Activated CD4-positive, CD25-positive, alpha-beta regulatory T cell treated with anti-CD3 and anti-CD28 coated beads, Interleukin-2, amount 50 U/mL, for 16 hours (primary cell): ENCODE results near the gene SLC41A3.
"Not testable (repeated sequence)": the region's sequence is repeated elsewhere in the genome, so short reads cannot be mapped to it uniquely, and the experiment has no call there.

Source experiments
- DNase-seq: peaks from one replicate; pipeline ENCODE4 v3.0.0-alpha.2; 2020; ENCODE audit warnings: low read depth, low spot score

Gene SLC41A3

DNA sequence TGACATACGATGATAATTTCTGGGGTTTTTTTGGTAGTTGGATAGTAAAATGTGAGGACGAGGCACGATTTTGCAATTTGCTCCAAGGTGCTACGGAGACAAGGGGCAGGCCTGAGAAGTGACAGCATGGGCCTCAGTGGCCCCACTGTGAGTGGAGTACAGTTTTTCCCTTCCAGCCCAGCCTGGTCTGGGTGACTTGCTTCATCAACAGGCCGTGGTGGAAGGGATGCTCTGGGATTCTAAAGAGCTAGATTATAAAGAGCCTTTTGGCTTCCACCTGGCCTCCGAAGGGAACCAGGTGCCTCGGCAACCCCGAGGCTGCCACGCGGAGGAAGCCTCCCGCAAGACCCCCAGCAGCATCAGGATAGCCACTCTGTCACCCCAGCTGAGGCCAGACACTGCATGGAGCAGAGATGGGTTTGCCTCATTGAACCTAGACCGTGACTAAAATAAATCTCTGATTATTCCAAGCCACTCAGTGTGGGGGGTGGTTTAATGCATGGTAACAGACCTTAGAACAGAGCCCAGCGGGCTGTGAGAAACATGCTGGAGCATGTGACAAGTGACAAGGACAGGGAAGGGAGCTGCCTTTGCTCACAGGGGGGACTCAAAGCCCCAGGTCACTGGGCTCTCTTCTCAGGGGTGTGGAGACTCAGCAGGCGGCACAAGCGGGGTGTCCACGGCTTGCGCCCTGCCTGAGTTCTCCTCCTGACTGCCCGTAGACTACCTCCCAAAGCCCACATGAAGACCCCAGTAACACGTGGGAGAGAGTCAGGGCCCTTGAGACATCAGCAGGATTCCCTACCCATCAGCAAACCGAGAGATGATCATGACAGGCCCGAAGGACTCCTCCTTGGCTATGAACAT, 22.6 kb upstream of the SLC41A3 start:
- no peak for DNase-seq

DNA sequence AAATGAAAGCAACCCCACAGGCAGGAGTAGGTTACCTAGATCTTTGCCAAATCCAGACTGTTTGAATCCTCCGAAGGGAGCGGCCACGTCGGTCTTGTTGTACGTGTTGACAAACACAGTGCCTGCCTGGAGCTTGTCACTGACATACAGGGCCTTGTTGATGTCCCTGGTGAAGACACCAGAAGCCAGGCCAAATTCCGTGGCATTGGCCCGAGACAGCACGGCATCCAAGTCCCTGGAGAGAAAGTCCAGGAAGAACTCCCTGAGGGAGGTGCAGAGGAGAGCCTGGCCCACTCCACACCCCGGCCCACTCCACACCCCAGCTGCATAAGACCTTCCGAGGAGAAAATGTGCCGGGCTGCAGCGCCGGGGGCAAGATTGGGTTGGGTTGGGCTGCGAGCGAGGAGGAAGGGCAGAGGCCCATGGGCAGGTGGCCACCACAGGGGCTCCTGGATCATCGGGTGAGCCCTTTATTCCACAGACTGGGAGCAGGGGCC, 21.8 kb upstream of the SLC41A3 start:
- no peak for DNase-seq

DNA sequence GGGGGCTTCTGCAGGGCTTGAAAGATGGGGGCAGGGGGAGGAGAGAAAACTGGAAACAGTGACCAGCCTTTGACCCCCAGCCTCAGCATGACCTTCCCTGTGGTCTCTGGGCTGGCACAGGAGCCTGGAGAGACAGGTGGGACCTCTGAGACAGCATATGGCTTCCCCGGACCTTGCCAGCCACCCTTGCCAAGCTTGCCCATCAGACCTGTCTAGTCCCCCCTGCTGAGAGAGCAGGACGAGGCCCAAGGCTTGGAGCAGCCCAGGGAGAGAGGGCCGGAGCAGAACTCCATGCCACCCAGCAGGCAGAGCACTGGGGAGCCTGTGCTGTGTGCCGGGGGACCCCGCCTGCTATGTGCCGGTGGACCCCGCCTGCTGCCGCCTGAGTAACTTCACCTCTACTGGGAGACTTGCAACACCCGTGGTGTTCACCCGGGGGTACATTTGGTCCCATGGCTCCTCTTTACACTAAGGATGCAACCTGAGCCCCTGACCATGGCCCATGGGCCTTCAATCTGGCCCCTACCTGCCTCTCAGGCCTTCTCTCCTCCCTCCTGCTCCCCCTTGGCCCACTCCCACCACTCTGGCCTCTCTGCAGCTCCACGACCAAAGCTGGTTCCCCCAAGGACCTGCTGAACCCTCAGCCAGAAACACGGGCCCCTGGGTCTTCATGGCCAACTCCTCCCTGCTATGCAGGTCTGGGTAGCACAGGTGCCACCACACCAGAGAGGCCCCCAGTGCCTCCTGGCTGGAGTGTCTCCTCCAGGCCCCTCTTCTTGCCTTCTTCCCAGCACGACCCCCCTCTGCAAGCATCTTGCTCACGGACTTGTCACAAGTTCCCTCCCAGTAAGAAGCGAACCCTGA, 21.1 kb upstream of the SLC41A3 start:
- no peak for DNase-seq

DNA sequence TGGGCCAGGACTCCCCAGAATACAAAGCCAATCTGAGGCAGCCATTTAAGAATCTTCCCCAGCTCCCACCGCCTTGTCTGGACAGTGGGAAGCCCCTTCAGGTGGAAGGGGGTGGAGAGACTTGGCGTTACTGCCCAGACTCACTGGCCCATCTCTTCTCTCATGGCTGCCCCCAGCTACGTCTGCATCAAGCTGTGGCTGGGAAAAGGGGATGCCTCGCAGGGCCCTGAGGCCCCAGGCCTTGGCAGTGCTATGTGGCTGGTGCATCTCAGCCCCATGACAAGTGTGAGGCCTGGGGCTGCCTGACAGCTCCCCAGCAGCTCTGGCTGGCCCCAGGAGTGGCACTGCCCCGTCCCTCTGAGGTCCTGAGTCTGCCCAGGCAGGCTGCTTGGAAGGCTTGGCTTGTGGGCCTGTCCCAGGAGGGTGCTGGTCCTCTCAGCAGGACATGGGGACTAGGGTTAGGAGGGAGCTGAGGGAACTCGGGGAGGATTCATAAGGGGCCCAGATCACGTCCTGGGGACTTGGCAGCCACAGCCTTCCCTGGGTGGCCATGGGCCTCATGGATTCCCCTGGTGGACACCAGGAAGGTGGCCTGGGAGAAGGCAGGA, 20.2 kb upstream of the SLC41A3 start:
- DNase-seq = no peak

DNA sequence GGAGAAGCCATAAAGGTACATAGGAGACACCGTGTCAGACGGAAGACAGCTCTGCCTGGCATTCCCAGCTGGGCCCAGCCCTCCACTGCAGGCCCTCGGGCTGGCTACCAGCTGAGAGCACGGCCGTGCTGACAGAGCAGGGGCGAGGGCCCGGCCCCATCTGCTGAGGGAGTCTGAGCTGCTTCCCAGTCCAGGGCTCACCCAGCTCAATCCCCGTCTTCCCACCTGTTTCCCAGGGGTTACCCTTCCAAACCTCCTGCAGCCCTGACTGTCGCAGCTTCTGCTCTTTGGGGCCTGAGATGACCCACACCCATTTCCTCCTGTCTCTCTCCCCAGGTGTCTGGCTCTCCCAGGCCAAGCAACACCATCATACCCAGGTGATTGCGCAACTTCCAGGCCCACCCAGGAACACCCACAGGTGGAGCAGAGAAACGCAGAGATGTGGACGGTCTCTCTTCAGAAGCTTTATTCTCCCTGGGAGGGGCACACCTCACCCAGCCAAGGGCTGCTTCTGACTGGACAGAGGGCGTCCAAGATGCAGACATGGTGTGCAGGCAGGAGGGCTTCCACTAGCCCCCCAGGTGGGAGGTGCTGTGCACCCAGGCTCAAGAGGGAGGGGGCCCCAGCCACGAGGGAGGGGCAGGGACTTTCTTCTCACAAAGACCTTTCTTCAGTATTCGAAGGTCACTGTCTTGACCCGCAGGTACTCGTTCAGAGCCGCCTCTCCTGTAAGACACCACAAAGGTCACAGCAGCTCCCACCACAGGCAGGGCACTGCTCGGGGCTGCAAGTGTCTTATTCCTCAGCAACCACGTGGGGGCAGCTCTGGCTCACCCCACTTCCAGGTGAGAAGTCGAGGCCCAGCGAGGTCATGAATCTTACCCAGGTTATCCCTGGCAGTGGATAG, 19.4 kb upstream of the SLC41A3 start:
- DNase-seq = no peak

DNA sequence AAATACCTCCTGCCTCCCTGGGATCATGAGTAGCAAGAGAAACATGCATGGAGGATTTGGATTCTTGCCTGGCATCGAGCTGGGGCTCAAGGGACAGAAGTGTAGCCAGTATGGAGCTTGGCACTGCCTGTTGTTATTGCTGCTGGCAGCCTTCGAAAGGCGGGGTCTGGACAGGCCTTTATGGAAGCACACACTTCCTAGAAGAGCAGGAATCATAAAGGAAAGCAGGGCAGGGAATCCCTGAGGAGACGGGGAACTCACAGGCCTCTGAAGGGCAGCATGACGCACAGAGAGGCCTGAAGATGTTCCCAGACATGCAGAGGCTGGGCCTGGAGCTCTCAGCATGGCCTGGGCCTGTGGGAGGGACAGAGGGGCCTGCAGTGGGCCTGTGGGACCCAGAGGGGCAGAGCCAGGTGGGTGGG, 18.6 kb upstream of the SLC41A3 start:
- DNase-seq = no peak

DNA sequence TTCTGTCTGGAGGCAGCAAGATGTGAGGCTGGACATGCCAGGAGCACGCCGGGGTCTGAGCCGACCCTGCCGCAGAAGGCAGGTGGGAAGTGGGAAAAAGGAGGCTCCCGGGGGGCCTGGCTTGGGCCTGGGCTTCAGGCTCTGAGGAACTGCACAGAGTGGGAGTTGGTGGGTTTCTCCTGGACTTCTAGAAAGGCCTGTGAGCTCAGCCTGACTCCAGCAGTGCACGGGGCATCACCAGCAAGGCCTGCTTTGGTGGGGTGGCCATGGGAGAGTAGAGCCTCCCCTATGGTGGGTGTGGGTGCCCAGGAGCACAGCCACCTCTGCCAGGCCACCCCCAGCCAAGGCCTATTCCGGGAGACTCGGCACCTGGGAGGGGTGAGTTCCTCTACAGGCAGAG, 18.1 kb upstream of the SLC41A3 start:
- no peak for DNase-seq

DNA sequence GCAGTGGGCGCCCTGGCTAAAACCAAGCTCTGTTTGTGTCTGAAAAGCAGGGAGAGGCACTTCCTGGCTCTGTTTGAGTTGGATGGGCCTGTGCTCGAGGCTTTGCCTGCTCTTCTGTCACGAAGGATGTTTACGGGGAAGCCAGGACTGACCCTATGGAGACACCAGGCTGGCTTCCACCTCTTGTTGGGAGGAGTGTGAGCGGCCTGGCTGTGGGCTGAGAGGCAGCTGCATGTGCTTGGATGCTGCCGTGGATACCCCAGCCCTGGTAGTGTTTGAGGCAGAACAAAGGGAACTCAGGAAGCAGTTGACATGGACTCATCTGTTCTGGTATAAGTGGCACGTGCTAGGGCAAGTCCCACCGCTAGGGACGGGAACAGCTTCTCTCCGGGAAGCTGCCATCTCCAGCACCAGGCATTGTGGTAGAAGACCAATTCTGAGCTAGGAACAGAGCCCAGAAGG, 17.6 kb upstream of the SLC41A3 start:
- no peak for DNase-seq

DNA sequence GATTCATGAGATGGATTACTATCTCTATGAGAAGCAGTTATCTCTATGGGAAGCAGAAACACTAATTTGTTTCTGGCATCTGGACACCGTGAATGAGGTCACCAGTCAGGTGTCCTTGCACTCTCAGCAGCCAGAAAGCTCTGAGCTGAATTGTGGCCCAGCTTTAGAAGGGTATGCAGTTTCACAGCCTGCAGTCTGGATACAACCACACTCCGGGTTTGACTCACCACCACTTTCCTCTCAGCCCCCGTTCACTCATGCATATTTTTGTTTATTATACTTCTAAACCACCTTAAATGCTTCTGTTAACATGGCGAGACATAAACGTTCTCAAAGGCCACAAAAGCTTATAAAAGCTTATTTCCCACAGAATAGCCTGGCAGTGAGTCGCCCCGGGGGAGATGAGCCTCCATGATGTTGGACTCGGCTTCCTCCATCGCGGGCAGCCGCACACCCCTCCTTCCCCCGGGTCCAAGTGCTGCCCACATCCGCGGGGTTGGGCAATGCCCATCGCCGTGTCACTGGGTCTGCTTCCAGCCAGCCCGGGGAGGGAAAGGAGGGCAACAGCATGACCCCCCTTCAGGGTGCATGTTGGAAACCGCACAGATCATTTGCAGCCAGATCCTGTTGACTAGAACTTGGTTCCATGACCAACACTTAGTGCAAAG, 16.8 kb upstream of the SLC41A3 start:
- DNase-seq = no peak

DNA sequence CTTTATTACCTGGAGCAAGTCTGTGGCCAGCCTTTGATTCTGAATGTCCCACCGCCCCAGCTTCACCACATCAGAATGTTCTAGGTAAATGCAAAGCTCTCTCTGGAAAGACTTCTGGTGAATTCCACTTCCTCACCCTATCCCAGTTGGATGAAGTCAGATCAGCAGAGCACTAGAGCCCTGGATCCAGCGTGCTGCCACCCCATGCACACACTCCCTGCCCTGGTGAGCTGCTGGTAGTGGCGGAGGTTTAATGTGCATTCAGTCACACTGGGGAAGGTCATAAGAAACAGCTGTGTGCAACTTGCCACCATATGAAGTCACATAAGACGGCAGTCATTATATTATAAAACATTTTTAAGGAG, 16.3 kb upstream of the SLC41A3 start:
- no peak for DNase-seq

DNA sequence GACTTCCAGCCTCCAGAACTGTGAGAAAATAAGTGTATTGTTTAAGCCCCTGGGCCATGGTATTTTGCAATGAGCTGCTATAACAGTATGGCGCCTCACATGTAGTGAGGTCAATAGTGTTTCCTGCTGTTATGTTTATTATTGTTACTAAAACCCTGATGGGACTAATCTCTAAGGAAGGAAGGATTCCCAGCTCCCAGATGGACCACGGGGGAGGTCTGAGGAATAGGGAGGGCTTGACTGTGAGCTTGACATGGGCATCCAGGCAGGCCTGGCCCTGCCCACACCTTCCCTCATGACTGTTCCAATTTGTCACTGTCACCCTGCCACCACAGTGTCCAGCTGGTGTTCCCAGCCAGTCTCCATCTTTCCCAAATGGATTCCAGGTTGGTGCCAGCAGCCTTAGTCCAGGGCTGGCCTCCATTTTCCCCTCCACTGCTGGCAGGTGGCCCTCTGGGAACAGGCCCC, 14.5 kb upstream of the SLC41A3 start:
- DNase-seq = no peak

DNA sequence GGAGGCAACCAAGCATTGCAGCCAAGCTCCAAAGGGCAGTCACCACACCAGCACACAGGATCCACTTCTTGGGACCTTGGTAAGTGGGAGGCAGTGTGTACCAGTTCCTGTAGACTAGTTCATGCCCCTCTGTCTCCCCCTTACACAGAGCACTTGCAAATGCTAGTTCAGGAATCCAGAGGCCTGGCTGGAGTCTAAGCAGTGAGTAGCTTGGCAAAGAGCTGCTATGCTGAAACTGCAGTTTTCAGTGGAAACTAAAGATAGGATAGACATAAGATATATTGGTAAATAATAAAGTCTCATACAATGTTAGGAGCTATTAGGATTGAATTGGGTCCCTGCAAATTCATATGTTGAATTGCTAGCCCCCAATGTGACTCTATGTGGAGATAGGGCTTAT, 13.9 kb upstream of the SLC41A3 start:
- DNase-seq = no peak

DNA sequence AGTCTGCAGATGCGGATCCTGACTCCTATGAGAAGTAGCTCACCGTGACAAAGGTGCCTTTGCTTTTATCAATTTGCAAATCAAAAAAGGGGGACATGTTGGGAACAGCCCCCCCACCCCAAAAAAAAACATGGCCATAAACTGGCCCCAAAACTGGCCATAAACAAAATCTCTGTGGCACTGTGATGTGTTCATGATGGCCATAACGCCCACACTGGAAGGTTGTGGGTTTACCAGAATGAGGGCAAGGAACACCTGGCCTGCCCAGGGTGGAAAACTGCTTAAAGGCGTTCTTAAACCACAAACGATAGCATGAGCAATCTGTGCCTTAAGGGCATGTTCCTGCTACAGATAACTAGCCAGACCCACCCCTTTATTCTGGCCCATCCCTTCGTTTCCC, 12.3 kb upstream of the SLC41A3 start:
- not testable (repeated sequence) for DNase-seq

DNA sequence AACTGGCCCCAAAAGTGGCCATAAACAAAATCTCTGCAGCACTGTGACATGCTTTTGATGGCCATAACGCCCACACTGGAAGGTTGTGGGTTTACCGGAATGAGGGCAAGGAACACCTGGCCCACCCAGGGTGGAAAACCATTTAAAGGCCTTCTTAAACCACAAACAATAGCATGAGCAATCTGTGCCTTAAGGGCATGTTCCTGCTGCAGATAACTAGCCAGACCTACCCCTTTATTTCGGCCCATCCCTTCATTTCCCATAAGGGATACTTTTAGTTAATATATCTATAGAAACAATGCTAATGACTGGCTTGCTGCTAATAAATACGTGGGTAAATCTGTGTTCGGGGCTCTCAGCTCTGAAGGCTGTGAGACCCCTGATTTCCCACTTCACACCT, 8.2 kb upstream of the SLC41A3 start:
- DNase-seq = not testable (repeated sequence)

DNA sequence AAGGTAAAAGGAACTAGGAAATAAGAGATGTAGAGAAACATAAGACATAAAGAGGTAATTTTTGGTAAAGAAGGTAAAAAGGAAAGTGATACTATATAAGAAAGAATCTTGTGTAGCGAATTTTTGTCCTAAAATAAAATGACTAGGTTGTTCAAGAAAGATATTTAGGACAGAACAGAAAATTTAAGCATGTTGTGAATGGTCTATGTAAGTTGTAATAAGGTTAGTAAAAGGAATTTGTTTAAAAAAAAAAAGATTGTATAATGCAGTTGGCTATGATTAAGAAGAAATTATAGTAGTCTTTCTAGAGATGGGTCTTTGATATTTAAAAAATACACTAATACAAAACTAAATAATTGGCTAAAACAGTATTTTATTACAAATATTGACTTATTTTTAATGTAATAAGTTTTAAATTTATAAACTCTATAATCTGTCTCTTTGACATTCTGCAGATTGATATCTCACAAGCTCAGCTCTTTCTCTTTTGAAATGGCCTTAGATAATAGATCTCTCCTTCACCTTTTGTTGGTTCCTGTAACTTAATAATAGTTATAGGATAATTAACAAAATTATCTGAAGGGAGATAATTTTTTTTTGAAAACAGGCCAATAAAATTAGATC, 3.7 kb upstream of the SLC41A3 start:
- DNase-seq = no peak

DNA sequence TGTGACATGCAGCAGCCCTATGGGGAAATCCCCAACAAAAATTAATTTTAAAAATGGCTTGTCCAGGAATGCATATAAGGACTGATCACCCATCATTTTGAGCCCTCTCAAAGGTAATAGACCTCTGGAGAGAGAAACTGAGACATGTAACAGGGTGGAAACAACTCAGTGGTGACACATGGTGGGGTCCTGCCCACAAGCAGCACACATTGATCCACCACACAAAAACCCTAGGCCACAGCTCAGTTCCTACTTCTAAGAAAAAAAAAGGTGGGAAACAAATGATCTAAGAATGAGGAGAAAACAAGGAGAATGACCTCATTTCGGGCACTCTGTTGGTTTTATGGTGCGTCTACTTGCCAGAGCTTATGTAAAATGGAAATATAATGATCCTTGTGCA, 1.9 kb upstream of the SLC41A3 start:
- DNase-seq = no peak

DNA sequence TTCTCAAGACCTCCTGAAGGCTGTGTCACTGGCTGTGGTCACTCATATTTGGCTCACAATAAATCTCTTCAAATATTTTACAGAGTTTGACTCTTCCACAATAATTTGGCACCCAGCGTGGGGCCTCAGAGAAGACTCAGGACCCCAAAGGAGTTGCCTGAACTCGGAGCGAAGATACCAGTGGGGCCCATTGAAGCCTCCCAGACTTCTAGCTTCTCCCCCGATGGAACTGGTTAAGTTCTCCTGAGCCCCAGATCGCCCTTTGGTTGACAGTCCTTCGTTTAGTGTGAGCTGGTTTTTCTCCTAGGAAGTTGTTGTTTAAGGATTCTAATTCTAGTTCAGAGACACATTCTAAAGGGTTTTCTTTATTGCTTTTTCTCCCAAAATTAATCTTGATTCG, 1.4 kb upstream of the SLC41A3 start:
- no peak for DNase-seq

DNA sequence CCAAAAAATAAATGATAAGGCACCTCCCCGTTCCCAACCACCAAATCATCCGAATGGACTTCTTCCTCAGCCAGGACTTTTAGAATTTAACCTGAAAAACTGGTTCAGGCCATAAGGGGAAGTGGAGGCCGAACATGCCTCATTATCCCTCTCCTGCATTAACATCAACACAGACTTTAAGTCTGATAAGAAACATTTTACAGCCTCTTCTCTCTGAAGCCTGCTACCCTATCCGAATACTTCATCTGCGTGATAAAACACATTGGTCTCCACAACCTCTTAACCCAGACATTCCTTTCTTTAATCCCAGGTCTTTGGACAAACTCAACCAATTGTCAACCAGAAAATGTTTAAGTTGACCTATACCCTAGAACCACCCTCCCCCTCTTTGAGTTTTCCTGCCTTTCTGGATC, 850 bp upstream of the SLC41A3 start:
- DNase-seq = no peak

DNA sequence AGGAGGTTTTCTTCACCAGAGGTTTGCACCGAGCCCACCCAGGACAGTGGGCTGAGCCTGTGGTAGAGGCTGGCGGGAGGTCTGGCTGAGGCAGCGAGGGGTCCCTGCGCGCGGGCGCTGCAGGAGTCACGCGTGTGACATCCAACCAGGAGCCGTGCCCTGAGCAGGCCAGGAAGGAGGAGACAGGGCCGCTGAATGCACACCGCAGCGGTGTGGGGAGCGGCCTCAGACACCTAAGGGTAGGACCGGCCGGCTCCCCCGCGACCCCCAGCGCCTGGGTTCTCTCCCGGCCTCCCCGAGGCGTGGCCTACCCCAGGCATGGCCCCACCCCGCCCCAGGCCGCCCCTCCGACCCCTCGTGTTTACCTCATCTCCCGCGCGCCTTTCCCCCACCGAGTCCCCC, 412 bp downstream of the SLC41A3 start:
- DNase-seq = peak; percentile 11

DNA sequence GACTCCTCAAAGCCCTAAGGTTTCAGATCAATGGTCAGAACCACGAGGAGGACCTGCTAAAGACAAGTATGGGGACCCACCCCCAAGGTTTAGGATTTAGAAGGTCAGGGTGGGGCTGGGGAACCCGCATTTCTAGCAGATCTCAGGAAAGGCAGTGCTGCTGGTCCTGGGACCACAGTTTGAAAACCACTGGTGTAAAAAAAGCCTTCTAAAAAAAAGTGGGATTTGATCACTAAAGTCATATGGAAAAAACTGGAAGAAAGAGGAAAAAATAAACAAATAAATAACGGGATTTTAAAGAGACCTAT, 832 bp downstream of the SLC41A3 start:
- DNase-seq = no peak
